Immature natural killer cell (primary cell): ENCODE measurements around the gene SBF2. TPM values are rescaled to one million over a fixed set of nuclear protein-coding genes. Genes with fewer than 3 reads are reported as not detected.

ENCODE experiments used
- DNase-seq, 3 donors: peaks; one replicate each; pipeline ENCODE4 v3.0.0; 2022; ENCODE audit warnings: mixed read lengths in 1 of 3
- H3K27ac Mint-ChIP-seq, 6 donors: one replicate each; pipeline ENCODE4 v1.8.0; 2020; ENCODE audit warnings: mixed read lengths in 6 of 6, mild to moderate bottlenecking in 5 of 6, inconsistent platforms in 4 of 6, moderate library complexity in 3 of 6
- H3K27me3 Mint-ChIP-seq, 3 donors: one replicate each; pipeline ENCODE4 v1.8.0; 2020 to 2021; ENCODE audit warnings: low read depth in 3 of 3, mild to moderate bottlenecking in 3 of 3, mixed read lengths in 3 of 3, moderate library complexity in 3 of 3, inconsistent platforms in 1 of 3
- H3K36me3 Mint-ChIP-seq, 3 donors: one replicate each; pipeline ENCODE4 v1.8.0; 2020; ENCODE audit warnings: mixed read lengths in 3 of 3, inconsistent platforms in 2 of 3, mild to moderate bottlenecking in 2 of 3
- H3K4me1 Mint-ChIP-seq, 2 donors: one replicate each; pipeline ENCODE4 v1.8.0; 2020; ENCODE audit warnings: inconsistent platforms in 2 of 2, mild to moderate bottlenecking in 2 of 2, mixed read lengths in 2 of 2, moderate library complexity in 1 of 2
- H3K4me3 Mint-ChIP-seq, 5 donors: one replicate each; pipeline ENCODE4 v1.8.0; 2020; ENCODE audit warnings: mild to moderate bottlenecking in 5 of 5, mixed read lengths in 5 of 5, inconsistent platforms in 3 of 5, moderate library complexity in 3 of 5
- H3K9me3 Mint-ChIP-seq, 6 donors: one replicate each; pipeline ENCODE4 v1.8.0; 2020; ENCODE audit warnings: mild to moderate bottlenecking in 6 of 6, mixed read lengths in 6 of 6, inconsistent platforms in 4 of 6, moderate library complexity in 3 of 6
- polyA plus RNA-seq, 3 donors: library from polyadenylated mRNA; unstranded; fragments of 300-500 nt; fragmentation: Illumina TruSeq; gene quantifications; one replicate each; pipeline ENCODE4 v1.2.3, GENCODE V29; 2021

The SBF2 gene
- polyA plus RNA-seq, 3 donors from 2014 or later = 3.2 to 6.9 (median 4.7) TPM

DNA sequence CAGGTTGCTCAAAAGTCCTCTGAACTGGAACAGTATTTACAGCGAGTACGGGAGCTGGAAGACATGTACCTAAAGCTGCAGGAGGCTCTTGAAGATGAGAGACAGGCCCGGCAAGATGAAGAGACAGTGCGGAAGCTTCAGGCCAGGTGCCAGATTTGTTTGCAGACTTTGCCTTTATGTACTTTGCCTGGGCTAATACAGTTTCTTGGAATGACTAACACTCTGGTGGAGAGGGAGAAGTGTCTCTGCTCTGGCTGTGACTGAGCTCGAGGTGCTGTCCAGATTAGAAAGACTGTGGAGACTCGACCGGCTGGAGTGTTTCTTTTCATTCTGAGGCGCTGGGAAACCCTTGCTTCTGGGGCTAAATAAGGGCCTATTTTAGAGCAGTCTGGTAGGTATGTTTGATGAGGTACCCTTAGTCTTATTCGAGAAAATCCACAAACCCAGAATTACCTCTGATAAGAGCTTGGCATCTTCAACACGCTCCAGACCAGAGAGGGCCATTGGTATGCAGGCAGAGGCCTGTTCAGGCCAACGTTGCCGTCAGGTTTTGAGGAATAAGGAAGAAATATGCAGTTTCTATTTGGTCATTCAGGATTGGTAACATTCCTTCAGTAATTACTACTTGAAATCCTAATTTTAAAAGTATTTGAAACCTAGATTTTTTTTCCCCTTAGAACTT is 553.7 kb downstream of the SBF2 start:
- Mint-ChIP-seq H3K27me3 (no peaks in the 10 kb centered on the region), H3K27ac (no peak overlapping the region), H3K4me3 (no peak overlapping the region), H3K4me1 (peaks cover 4 to 12% of the 10 kb centered on the region in 2 donors), H3K9me3 (peaks cover 0 to 14% (median 9%) of the 10 kb centered on the region in 6 donors), H3K36me3 (peaks cover 25 to 50% (median 43%) of the 10 kb centered on the region in 3 donors)
- no peak for DNase-seq

GRCh38 chr11:9739123-9739900 is 554.7 kb downstream of the SBF2 start:
- Mint-ChIP-seq H3K36me3 (peaks cover 28 to 49% (median 44%) of the 10 kb centered on the region in 3 donors), H3K4me3 (no peak overlapping the region), H3K4me1 (peaks cover 4 to 12% of the 10 kb centered on the region in 2 donors), H3K9me3 (peaks cover 0 to 15% (median 11%) of the 10 kb centered on the region in 6 donors), H3K27ac (peak overlapping the region in 2 of 6 donors; percentile 26 to 43), H3K27me3 (no peaks in the 10 kb centered on the region)
- no peak for DNase-seq

GRCh38 chr11:9738707-9739106 is 555.3 kb downstream of the SBF2 start:
- Mint-ChIP-seq H3K9me3 (peaks cover 0 to 15% (median 11%) of the 10 kb centered on the region in 6 donors), H3K36me3 (peaks cover 28 to 52% (median 44%) of the 10 kb centered on the region in 3 donors), H3K27ac (peak overlapping the region in 2 of 6 donors; percentile 26 to 43), H3K4me3 (no peak overlapping the region), H3K27me3 (no peaks in the 10 kb centered on the region), H3K4me1 (peaks cover 4 to 12% of the 10 kb centered on the region in 2 donors)
- DNase-seq = no peak

- Mint-ChIP-seq H3K9me3 (peaks cover 0 to 15% (median 11%) of the 10 kb centered on the region in 6 donors), H3K4me1 (peaks cover 4 to 12% of the 10 kb centered on the region in 2 donors), H3K27me3 (no peaks in the 10 kb centered on the region), H3K27ac (no peak overlapping the region), H3K36me3 (peaks cover 28 to 55% (median 44%) of the 10 kb centered on the region in 3 donors), H3K4me3 (no peak overlapping the region)
- DNase-seq = no peak
Observed at GRCh38 chr11:9738116-9738515, 555.9 kb downstream of the SBF2 start.

GRCh38 chr11:9736365-9736764 is 557.7 kb downstream of the SBF2 start:
- no peak for DNase-seq
- H3K4me3 Mint-ChIP-seq = no peak overlapping the region
- H3K36me3 Mint-ChIP-seq = peaks cover 25 to 57% (median 44%) of the 10 kb centered on the region in 3 donors
- peaks cover 0 to 15% (median 11%) of the 10 kb centered on the region in 6 donors for H3K9me3 Mint-ChIP-seq
- no peaks in the 10 kb centered on the region for H3K27me3 Mint-ChIP-seq
- peaks cover 4 to 12% of the 10 kb centered on the region in 2 donors for H3K4me1 Mint-ChIP-seq
- H3K27ac Mint-ChIP-seq = no peak overlapping the region

- H3K36me3 Mint-ChIP-seq = peaks cover 23 to 56% (median 44%) of the 10 kb centered on the region in 3 donors
- H3K9me3 Mint-ChIP-seq = peaks cover 0 to 15% (median 11%) of the 10 kb centered on the region in 6 donors
- no peak overlapping the region for H3K4me3 Mint-ChIP-seq
- no peaks in the 10 kb centered on the region for H3K27me3 Mint-ChIP-seq
- peaks cover 4 to 12% of the 10 kb centered on the region in 2 donors for H3K4me1 Mint-ChIP-seq
- no peak for DNase-seq
- H3K27ac Mint-ChIP-seq = no peak overlapping the region
Observed at GRCh38 chr11:9735919-9736318, 558.1 kb downstream of the SBF2 start.

- Mint-ChIP-seq H3K36me3 (peaks cover 23 to 56% (median 40%) of the 10 kb centered on the region in 3 donors), H3K27ac (no peak overlapping the region), H3K27me3 (peaks cover 0 to 2% (median 0%) of the 10 kb centered on the region in 3 donors), H3K4me3 (no peak overlapping the region), H3K9me3 (peaks cover 0 to 15% (median 11%) of the 10 kb centered on the region in 6 donors), H3K4me1 (peaks cover 4 to 12% of the 10 kb centered on the region in 2 donors)
- no peak for DNase-seq
Observed at GRCh38 chr11:9735236-9735635, 558.8 kb downstream of the SBF2 start.

DNA sequence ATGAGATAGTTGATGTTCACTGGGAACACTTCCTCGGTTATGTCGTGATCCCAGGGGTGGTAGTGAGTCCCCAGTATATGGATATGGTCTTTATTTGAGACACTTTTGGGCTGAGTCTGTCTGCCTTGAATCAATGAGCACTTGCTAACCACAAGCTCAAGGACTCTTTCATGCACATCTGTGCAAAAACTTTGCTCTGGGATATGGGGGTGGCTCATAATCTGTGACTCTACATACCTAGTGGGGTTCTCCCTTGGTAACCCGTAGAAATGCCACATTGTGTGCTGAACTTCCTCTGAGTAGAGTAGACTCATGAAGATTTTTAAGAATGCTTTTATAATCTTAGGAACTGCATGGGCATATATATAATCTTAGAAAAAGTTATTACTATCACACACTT is 560.8 kb downstream of the SBF2 start:
- Mint-ChIP-seq H3K4me1 (no peaks in the 10 kb centered on the region), H3K27me3 (peaks cover 0 to 2% (median 0%) of the 10 kb centered on the region in 3 donors), H3K4me3 (no peak overlapping the region)

GRCh38 chr11:9732453-9732852 is 561.6 kb downstream of the SBF2 start:
- Mint-ChIP-seq H3K27ac (no peak overlapping the region), H3K4me1 (no peaks in the 10 kb centered on the region), H3K36me3 (peaks cover 29 to 47% (median 31%) of the 10 kb centered on the region in 3 donors), H3K27me3 (peaks cover 0 to 2% (median 0%) of the 10 kb centered on the region in 3 donors), H3K9me3 (peaks cover 0 to 15% (median 11%) of the 10 kb centered on the region in 6 donors), H3K4me3 (no peak overlapping the region)
- no peak for DNase-seq

More for the DNA sequence above, 560.8 kb downstream of the SBF2 start:
- DNase-seq = no peak
- no peak overlapping the region for H3K27ac Mint-ChIP-seq
- H3K36me3 Mint-ChIP-seq = peaks cover 23 to 49% (median 29%) of the 10 kb centered on the region in 3 donors
- H3K9me3 Mint-ChIP-seq = peaks cover 0 to 15% (median 11%) of the 10 kb centered on the region in 6 donors

DNA sequence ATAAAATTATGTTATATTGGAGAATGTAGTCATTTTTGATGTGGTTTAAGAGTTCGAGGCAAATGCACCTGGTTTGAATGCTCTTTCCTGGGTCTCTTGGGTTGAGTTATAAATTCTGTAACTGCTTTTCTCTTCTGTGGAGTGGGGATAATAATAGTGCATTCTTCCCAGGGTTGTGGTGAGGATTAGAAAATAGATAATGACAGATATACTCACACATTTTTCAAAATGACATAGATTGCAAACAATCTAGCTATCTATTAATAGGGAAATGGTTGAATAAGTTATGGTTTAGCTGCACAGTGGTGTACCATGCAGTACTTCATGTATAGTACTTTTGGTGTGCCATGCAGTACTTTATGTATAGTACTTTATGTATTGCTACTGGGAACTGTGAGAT is 562.8 kb downstream of the SBF2 start:
- Mint-ChIP-seq H3K4me3 (no peak overlapping the region), H3K9me3 (peaks cover 0 to 10% (median 7%) of the 10 kb centered on the region in 6 donors), H3K27ac (no peak overlapping the region), H3K4me1 (peaks cover 1 to 6% of the 10 kb centered on the region in 2 donors), H3K36me3 (peaks cover 22 to 38% (median 24%) of the 10 kb centered on the region in 3 donors), H3K27me3 (peaks cover 0 to 2% (median 0%) of the 10 kb centered on the region in 3 donors)
- no peak for DNase-seq

Other genes starting within 250 kb of the SBF2 start
- 1 to 10 TPM in 1 of 3 donors, under 1 TPM in 2; 0.19 to 2.1 (median 0.20) TPM for gene ADM, start 10.9 kb upstream of the SBF2 start, polyA plus RNA-seq
- gene AMPD3, start 161.0 kb upstream of the SBF2 start, polyA plus RNA-seq = 1 to 10 TPM; 2.5 to 4.9 (median 4.0) TPM
- 10 to 100 TPM; 12.0 to 16.8 (median 13.0) TPM for gene RNF141, start 247.0 kb upstream of the SBF2 start, polyA plus RNA-seq